Stimulated activated CD8-positive, alpha-beta memory T cell treated with anti-CD3 and anti-CD28 coated beads, Interleukin-4, amount 100 ng/mL, for 1 hour (primary cell): Measurements from ENCODE around the gene KRT74.
A peak's percentile ranks its signal among the peaks of the same experiment; 100 is the strongest.

Source experiments
- DNase-seq, 2 donors: peaks; one replicate each; pipeline ENCODE4 v3.0.0-alpha.2; 2020; ENCODE audit warnings: low read depth in 2 of 2, low spot score in 1 of 2

KRT74 gene

DNA sequence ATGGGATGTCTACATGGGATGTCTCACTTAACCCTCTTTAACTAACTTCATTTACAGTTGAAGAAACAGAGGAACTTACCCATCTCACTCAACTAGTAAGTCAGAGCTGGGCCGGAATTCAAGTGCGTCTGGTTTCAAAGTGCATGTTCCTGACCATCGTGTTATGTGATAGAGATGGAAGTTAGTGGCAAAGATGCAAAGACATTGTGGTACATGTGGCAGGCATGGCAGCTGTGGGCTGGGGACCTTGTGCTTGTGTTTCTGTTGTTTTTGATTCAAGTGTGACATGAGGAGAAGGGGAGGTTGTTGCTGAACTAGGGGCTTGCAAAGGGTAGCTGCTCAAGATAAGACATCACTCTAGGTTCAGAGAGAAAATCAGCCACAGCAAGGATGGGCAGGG lies 2.3 kb upstream of the KRT74 start:
- DNase-seq = no peak

DNA sequence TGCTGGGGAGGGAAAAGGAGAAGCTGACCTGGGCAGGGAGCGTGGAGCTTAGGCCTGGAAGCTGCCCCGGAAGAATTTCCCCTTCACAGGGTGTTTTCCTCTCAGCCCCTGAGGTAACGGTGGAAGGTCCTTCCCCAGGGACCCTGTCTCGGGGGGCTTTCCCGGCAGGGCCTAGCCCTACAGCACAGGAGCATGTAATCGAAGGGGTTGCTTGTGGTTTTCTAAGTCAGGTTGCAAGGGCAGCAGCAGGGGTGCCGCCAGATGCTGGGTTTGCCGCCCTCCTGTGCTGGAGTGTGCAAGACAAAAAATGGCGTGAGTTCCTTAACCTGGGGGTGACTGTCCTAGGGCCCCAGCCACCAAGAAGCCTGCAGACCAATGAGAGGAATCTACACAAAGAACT lies 1.6 kb upstream of the KRT74 start:
- DNase-seq = no peak

DNA sequence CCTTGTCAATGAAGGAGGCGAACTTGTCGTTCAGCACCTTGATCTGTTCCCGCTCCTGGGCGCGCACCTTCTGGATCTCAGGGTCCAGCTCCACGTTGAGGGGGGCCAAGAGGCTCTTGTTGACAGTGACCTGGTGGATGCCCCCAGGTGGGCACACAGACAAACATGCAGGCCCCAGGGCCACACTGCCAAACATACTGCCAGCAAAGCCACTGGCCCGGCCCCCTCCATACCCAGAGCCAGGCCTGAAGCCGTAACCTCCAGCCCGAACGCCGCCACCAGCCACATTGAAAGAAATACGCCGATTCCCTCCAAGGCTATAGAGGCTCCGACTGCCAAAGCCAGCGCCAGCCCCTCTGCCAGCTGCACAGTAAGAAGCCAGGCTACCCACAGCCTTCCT lies 337 bp downstream of the KRT74 start:
- no peak for DNase-seq

DNA sequence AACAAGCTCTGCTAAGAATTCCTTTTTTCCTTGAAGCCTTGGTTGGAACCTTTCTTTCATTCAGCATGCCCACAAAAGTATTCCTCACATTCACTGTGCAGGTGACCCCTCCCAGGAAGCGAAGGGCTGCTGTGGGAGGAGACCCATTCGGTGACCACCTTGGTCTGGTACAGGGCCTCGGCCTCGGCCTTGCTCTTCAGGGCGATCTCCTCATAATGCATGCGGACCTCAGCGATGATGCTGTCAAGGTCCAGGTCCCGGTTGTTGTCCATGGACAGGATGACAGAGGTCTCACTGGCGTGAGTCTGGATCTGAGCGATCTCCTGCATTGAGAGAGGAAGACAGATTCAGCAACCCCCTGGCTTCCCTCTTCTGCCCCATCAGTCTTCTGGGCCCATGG lies 3.1 kb downstream of the KRT74 start:
- DNase-seq = no peak

DNA sequence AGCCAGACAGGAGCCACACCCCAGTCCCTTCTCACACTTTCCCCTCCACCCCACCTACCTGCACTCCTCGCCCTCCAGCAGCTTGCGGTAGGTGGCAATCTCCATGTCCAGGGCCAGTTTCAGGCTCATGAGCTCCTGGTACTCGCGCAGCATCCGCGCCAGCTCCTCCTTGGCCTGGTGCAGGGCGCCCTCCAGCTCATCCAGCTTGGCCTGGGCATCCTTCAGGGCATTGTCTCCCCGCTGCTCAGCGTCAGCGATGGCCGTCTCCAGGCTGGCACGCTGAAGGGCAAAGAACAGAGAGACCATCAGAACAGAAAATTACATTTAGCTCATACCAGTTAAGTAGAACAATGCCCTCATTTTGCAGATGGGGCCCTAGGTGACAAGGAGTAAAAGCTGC lies 5.5 kb downstream of the KRT74 start:
- DNase-seq = no peak

GRCh38 chr12:52566847-52567291 lies 6.8 kb downstream of the KRT74 start:
- peak; percentile 27 to 30 for DNase-seq

DNA sequence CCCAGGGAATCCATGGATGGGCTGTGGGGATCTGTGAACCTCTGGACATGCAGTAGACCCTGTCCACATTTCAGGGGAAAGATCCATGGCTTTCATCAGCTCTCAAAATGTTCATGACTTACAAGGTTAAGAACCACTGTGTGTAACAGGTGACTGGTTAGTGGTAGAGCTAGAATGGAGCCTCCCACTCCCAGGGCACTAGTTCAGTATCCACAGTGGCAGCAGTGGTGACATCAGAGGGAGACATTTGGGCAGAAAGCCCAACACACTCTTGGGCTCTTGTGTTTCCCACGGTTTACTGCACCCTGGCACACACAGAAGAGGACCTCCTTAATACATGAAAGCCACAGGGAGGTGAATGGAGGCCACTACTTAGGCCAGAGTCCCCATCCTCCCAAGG lies 9.1 kb downstream of the KRT74 start:
- DNase-seq = no peak

DNA sequence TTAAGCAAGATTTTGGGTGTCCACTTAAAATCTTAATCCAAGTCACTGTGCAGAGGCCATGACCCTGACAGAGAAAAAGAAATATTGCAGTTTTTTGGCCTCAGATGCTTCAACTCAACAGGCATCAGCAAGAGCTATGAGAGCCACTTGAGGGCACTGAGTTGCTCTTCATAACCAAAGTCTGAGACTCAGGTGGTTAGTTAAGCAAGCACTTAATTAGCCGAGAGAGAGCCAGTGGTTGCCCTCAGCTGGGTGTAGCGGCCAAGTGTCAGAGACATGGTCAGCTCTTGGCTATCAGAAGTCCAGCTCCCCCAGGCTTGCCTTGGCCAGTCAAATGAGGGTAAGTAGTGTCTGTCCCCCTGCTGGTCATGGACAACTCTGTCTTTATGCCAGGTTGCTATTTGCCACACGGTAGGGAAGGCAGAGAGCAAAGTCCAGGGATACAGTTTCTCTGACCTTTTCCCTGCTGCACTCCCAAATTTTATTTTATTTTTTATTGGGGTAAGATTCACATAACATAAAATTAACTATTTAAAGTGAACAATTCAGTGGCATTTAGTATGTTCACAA lies 11.7 kb downstream of the KRT74 start:
- DNase-seq = no peak

- DNase-seq = no peak
These were observed 13.7 kb downstream of the KRT74 start for GRCh38 chr12:52559979-52560378.

DNA sequence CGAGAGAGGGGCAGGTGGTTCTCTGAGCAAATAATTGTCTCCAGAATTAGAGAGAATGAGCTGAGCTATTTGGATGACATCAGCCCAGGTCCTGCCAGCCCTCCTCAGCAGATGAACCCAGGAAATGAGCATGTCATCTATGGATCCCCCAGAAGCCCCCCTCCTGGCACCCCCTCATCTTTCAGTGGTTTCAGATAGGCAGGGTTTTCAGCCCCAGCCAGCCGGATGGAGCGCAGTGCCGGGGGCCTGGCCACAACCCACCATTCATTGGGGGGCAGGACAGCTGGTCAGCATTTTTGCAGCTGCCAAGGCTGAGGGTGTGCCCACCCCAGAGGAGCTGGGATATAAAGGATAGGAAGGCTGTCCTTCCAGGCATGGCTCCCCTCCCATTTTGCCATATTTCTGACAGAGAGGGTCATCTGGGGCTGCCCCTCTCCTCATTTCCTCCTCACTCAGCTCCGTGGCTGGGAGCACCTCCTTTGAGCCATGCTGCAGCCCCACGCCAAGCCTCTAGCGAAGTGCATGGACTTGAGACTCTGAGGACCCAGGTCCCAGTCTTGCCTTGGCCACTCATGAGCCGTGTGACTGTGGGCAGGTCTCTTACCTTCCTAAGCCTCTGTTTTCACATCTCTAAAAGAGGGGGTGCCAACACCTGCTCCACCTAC lies 14.7 kb downstream of the KRT74 start:
- no peak for DNase-seq

GRCh38 chr12:52557476-52557875 lies 16.2 kb downstream of the KRT74 start:
- no peak for DNase-seq

- no peak for DNase-seq
These were observed 18.1 kb downstream of the KRT74 start for GRCh38 chr12:52555577-52555976.

DNA sequence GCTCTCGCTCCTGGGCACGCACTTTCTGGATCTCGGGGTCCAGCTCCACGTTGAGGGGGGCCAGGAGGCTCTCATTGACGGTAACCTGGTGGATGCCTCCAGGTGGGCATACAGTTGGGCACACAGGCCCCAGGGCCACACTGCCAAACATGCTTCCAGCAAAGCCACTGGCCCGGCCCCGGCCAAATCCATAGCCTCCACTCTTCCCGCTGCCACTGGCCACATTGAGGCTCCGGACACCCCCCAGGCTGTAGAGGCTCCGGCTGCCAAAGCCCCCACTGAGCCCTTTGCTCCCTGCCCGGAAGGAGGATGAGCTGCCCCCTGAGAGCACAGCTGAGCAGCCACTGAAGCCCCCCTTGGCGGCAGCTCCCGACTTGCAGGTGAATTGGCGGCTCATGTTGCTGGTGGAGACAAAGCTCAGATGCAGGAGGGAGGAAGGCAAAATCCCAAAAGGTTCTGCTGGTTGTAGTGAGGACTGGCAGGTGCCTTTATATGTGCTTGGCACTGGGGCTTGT lies 20.9 kb downstream of the KRT74 start, which contains the start of gene KRT71:
TSS of gene KRT71 (minus strand) at position 465 of the 515 bp plus-strand sequence. CDS start at position 397, 68 bp downstream.
- no peak for DNase-seq

GRCh38 chr12:52552055-52552454 lies 21.6 kb downstream of the KRT74 start:
- DNase-seq = no peak

DNA sequence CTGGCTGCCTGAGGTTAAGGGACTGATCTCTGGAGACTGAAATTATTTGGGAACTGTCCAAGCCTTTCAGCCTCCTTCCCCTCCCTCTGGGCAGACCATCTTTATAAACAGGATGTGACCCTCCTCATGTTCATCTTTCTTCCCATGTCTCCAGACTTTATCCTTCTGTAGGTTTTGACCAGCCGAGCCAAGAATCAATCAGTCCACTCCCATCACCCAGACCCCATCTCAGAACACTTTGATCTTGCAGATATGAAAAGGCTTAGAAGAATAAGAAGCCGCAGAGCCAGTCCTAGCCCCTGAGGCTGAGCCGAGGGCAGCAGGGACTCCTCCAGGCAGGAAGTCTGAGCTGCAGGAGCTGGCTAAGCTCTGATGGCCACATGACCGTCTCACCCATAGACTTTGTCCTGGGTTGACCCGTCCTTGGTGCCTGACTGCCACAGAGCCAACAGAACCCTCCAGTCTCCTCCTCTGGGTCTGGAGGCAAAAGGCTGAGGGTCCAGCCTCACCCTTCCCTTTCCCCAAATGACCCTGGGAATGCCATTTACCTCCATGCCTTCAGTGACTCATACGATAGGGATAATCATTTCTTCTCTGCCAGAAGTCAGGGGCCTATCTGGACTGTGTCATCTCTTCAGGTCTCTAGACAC lies 22.3 kb downstream of the KRT74 start:
- no peak for DNase-seq

- DNase-seq = no peak
These were observed 27.5 kb downstream of the KRT74 start for GRCh38 chr12:52546126-52546525.

GRCh38 chr12:52543985-52544883 lies 29.4 kb downstream of the KRT74 start:
- no peak for DNase-seq

GRCh38 chr12:52542785-52543318 lies 30.8 kb downstream of the KRT74 start:
- no peak for DNase-seq

DNA sequence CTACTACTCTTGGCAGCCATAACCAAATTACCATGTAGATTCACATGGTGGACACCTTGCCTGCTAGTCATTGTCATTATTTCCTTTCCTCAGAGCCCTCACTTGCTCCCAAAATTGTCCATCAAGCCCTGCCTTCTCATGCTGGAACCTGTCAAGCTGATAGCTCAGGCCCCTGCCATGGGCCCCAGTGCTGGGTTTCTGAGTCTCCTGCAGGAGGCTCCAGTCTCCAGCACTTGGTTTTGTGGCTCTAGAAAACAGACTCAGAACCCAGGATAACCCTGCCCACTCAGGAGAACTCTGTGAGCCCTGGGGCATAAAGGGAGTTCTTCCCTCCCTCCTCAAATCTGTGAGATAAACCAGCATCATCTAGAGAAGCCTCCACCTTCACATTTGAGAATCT lies 31.5 kb downstream of the KRT74 start:
- DNase-seq = no peak

GRCh38 chr12:52541709-52542108 lies 31.9 kb downstream of the KRT74 start:
- no peak for DNase-seq

GRCh38 chr12:52540531-52540930 lies 33.1 kb downstream of the KRT74 start:
- DNase-seq = no peak
